Panc1 (cell line): ENCODE measurements around the gene LAMA5. TPM values are rescaled to one million over a fixed set of nuclear protein-coding genes. Genes with fewer than 3 reads are reported as not detected.
A peak's percentile ranks its signal among the peaks of the same experiment; 100 is the strongest.

Experiments
- ATAC-seq: fragments of 200-7000 bp; cut with Tn5 transposase; 2 replicates; pipeline ENCODE4 v1.9.1; 2020; ENCODE audit warnings: mild to moderate bottlenecking, moderate library complexity
- BruUV-seq: library from RNA; stranded (reverse); fragments of 400-500 nt; replicated peaks from 2 replicates; lab custom pipeline; 2021; lab: Mats Ljungman, UMichigan
- CTCF ChIA-PET: fragments of 300-600 bp; sonication (Branson Sonifier 250); formaldehyde crosslinking; loops from one replicate; lab custom pipeline; 2022; ENCODE audit warnings: antibody characterized with exemption; lab: Charles Lee
- POLR2A ChIA-PET: fragments of 300-600 bp; sonication (Branson Sonifier 250); formaldehyde crosslinking; loops from one replicate; lab custom pipeline; 2022; ENCODE audit warnings: antibody characterized with exemption; lab: Charles Lee
- DNase-seq: peaks from one replicate; pipeline ENCODE4 v3.0.0-alpha.2; 2010; ENCODE audit warnings: low read depth, low spot score
- H3K27ac ChIP-seq: 2 replicates; pipeline ENCODE4 v1.5.1; 2011; ENCODE audit warnings: mild to moderate bottlenecking, low read length, inconsistent platforms
- H3K27me3 ChIP-seq: fragments of 200-500 bp; sonication (Bioruptor generic); 2 replicates; pipeline ENCODE4 v1.6.0; 2014; ENCODE audit warnings: low read length, inconsistent platforms; ENCODE audit not compliant: control insufficient read depth, insufficient read depth
- H3K36me3 ChIP-seq: fragments of 200-500 bp; sonication (Bioruptor generic); 2 replicates; pipeline ENCODE4 v1.5.1; 2014; ENCODE audit warnings: inconsistent platforms, mild to moderate bottlenecking, low read length, moderate library complexity; ENCODE audit not compliant: control insufficient read depth, insufficient read depth
- H3K4me1 ChIP-seq: 2 replicates; pipeline ENCODE4 v1.5.1; 2011; ENCODE audit warnings: inconsistent platforms, mild to moderate bottlenecking, low read length, moderate library complexity; ENCODE audit not compliant: control insufficient read depth, insufficient read depth
- H3K4me3 ChIP-seq, 2 experiments: 2 replicates each; pipeline ENCODE4 v1.5.1; 2011 to 2012; ENCODE audit warnings: low read depth in 2 of 2, low read length in 2 of 2, mild to moderate bottlenecking in 2 of 2, inconsistent platforms in 1 of 2, moderate library complexity in 1 of 2
- H3K9me3 ChIP-seq: fragments of 200-500 bp; sonication (Bioruptor generic); 2 replicates; pipeline ENCODE4 v1.5.1; 2014; ENCODE audit warnings: low read depth, mild to moderate bottlenecking, inconsistent platforms, low read length, moderate library complexity; ENCODE audit not compliant: control insufficient read depth, insufficient read depth
- CTCF ChIP-seq: fragments of 450-650 bp; IDR thresholded peaks from 2 replicates; pipeline ENCODE4 v1.5.1; 2017; ENCODE audit warnings: mild to moderate bottlenecking
- POLR2AphosphoS5 ChIP-seq: IDR thresholded peaks from 2 replicates; pipeline ENCODE4 v1.6.1; 2012; ENCODE audit warnings: mild to moderate bottlenecking, low read depth, low read length, moderate library complexity
- SIN3A ChIP-seq: IDR thresholded peaks from 2 replicates; pipeline ENCODE4 v1.6.1; 2012; ENCODE audit warnings: low read depth, mild to moderate bottlenecking, low read length, moderate library complexity, borderline replicate concordance; ENCODE audit not compliant: insufficient read depth
- TCF7L2 ChIP-seq: IDR thresholded peaks from 2 replicates; pipeline ENCODE4 v1.6.1; 2011; ENCODE audit warnings: mild to moderate bottlenecking, low read depth, low read length, inconsistent platforms
- in situ Hi-C: cut with HindIII; loops from 2 replicates; pipeline ENCODE4 v1.10.0; 2016; ENCODE audit warnings: low sequenced_read_pairs, low pct_unique_long_range_greater_than_20kb
- intact Hi-C: fragments of 100-400 bp; cut with micrococcal nuclease; formaldehyde crosslinking; loops from one replicate; pipeline ENCODE4 v1.10.0; 2022; ENCODE audit not compliant: unreplicated experiment
- total RNA-seq: library from RNA; stranded (reverse); gene quantifications from one replicate; pipeline ENCODE4 v1.2.1, GENCODE V29; 2021; ENCODE audit not compliant: unreplicated experiment
- TF ChIP-seq, protein P1 (sequence below), 2 experiments: IDR thresholded peaks; 2 replicates each; pipeline ENCODE4 v1.6.1; 2011 to 2012; ENCODE audit warnings: low read depth in 2 of 2, control low read depth in 1 of 2, low read length in 1 of 2, mild to moderate bottlenecking in 1 of 2, moderate library complexity in 1 of 2; ENCODE audit not compliant: insufficient read depth in 1 of 2

The LAMA5 gene
- total RNA-seq, 1 experiment from 2014 or later, result 497 TPM

- Histone ChIP-seq H3K4me1 (no peaks in the 10 kb centered on the region; the same call in 1 of the 2 replicates), H3K4me3 (no peak overlapping the region), H3K27me3 (no peaks in the 10 kb centered on the region), H3K27ac (peak overlapping the region; percentile 51), H3K36me3 (peaks cover 13% of the 10 kb centered on the region), H3K9me3 (no peaks in the 10 kb centered on the region)
- peak; percentile 50 for ATAC-seq
- intact Hi-C loops, result no loop called here
- no peak for TF ChIP-seq CTCF
- no peak for TF ChIP-seq TCF7L2
- TF ChIP-seq POLR2AphosphoS5, result 0 out of 2 replicates have a peak, but pooled peaks have one; percentile 43
- POLR2A ChIA-PET, result no interaction called here
- CTCF ChIA-PET, result no interaction called here
- no peak for DNase-seq
- in situ Hi-C loops, result no loop called here
- no TSS peak for BruUV-seq
Observed at GRCh38 chr20:62318400-62319345, 48.4 kb downstream of the LAMA5 start.

DNA sequence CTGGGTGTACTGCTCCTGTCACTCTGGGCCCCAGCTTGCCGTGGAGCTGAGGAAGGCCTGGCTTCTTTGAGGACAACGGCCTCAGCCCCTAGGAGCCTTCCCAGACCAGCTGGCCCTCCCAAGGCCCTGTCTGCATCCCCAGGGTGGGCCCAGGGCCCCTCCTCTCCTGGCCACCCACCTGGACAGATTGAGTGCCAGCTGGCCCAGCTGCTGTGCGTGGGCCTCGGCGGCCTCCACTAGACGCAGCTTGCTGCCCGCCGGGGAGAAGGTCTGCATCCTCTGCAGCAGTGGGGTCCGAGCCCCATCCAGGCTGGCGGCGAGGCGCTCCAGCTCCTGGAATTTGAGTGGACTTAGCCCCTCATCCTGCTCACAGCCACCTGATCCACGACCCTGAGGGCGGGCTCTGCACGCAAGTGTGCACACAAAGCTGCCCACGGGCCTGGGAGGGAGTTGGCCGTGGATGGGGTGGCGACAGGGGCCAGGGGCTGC is 49.9 kb downstream of the LAMA5 start:
- H3K36me3 ChIP-seq, result peaks cover 13% of the 10 kb centered on the region
- ChIA-PET CTCF (no interaction called here), POLR2A (no interaction called here)
- no TSS peak for BruUV-seq
- intact Hi-C loops (no loop called here), in situ Hi-C loops (no loop called here)
- DNase-seq (no peak), ATAC-seq (no peak)
- no peaks in the 10 kb centered on the region for H3K27me3 ChIP-seq
- no peaks in the 10 kb centered on the region for H3K9me3 ChIP-seq
- H3K27ac ChIP-seq, result no peak overlapping the region
- H3K4me1 ChIP-seq, result no peaks in the 10 kb centered on the region; the same call in 1 of the 2 replicates
- TF ChIP-seq TCF7L2 (no peak), POLR2AphosphoS5 (no peak), CTCF (no peak), SIN3A (no peak)
- TF ChIP-seq, protein P1, sequence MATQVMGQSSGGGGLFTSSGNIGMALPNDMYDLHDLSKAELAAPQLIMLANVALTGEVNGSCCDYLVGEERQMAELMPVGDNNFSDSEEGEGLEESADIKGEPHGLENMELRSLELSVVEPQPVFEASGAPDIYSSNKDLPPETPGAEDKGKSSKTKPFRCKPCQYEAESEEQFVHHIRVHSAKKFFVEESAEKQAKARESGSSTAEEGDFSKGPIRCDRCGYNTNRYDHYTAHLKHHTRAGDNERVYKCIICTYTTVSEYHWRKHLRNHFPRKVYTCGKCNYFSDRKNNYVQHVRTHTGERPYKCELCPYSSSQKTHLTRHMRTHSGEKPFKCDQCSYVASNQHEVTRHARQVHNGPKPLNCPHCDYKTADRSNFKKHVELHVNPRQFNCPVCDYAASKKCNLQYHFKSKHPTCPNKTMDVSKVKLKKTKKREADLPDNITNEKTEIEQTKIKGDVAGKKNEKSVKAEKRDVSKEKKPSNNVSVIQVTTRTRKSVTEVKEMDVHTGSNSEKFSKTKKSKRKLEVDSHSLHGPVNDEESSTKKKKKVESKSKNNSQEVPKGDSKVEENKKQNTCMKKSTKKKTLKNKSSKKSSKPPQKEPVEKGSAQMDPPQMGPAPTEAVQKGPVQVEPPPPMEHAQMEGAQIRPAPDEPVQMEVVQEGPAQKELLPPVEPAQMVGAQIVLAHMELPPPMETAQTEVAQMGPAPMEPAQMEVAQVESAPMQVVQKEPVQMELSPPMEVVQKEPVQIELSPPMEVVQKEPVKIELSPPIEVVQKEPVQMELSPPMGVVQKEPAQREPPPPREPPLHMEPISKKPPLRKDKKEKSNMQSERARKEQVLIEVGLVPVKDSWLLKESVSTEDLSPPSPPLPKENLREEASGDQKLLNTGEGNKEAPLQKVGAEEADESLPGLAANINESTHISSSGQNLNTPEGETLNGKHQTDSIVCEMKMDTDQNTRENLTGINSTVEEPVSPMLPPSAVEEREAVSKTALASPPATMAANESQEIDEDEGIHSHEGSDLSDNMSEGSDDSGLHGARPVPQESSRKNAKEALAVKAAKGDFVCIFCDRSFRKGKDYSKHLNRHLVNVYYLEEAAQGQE (IDR thresholded peaks at IDR 0.05; ENCODE audit: insufficient read depth in 1 of 2, low read depth in 2 of 2, low read length in 1 of 2), result no peak
- H3K4me3 ChIP-seq, result no peak overlapping the region
